HUDEP-2 (cell line): ENCODE data around the gene SPATA18.
"Not testable (repeated sequence)": the region's sequence is repeated elsewhere in the genome, so short reads cannot be mapped to it uniquely, and the experiment has no call there.

Source experiments
- DNase-seq, 76 experiments: peaks; one replicate each; lab custom pipeline; 2025; ENCODE audit not compliant: unreplicated experiment in 76 of 76; lab: John Stamatoyannopoulos, UW

Gene SPATA18

DNA sequence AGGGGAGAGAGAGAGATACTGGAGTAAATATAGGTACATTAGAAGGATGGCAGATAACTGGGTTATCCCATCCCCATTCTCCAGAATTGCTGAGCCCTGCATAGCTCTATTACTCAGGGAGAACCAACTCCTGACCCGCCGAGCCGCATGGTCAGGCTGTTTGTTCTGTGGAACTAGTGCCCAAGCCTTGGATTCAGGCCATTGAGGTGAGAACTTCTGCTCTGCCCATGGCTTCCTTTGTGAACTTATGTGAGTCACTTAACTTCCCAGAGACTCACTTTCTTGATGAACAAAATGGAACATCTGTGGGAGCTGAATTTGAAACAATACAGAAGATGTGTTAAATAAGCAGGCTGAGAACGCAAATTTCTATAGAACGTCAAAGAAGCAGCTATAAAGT, 54.2 kb downstream of the SPATA18 start:
- no peak for DNase-seq

DNA sequence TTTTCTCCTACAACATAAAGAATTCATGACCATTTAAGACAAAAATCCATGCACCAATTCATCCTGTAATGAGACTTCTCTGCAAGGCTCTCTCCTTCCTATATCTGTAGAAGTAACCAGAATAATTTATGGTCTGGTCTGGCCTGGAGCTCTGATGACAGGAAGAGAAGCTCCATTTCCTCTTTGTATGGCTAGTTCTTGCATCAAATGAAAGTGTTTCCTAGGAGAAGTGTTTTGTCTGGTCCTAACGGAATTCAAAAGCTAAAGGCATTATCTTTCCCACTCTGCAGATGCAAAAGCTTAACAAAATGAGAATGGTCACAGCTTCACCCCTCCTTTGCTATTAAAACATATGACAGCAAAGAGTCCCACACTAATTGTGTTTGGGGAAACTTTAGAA, 55.1 kb downstream of the SPATA18 start:
- DNase-seq = no peak

DNA sequence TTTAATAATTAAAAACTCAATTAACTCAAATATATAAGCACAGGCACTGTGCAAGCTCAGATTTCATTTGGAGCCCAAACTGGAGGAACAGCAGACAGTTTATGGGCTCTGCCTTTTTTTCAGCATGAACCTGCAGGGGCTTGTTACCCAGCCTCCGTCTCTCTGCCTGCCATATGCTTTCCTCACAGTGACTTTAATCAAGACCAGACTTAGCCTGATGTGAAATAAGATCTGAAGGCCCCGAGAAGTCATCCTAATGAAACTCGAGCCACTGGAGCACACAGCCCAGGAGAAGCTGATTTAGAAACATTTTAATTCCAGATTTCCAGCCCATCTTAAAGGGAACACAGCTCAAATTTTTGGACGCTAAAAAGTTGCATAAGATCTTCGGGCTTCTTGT, 55.6 kb downstream of the SPATA18 start:
- DNase-seq = no peak

DNA sequence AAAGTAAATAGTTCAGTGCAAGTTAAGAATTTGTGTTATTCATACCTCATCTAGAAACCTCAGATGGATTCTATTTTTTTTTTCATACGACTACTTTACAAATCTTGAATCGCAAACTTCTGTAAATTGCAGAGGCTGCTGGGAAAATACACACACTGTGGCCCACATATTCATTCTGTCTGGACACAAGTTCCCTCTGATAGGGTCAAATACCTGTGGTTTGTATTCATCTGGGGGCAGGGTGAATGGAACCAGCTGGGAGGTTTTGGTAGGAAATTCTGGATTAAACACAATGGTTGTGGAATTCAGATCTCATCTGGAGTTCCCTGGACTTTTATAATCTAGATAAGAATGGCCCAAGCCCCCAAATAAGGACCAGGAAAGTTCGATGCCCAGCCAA, 56.2 kb downstream of the SPATA18 start:
- no peak for DNase-seq

DNA sequence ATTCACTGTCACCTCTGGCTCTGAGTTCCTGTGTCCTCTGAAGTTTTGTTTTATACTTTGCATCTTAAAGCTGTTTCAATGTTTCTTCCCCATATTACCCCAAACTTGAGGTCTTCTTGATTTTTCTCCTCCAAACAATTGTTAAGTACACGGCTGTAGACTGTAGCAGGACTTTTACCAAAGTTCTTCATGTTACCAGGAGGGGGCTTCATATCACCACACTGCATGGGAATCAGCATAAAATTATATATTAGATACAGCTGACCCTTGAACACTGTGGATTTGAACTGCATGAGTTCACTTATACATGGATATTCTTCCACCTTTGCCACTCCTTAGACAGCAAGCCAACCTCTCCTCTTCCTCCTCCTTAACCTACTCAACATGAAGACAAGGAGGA, 56.6 kb downstream of the SPATA18 start:
- no peak for DNase-seq

DNA sequence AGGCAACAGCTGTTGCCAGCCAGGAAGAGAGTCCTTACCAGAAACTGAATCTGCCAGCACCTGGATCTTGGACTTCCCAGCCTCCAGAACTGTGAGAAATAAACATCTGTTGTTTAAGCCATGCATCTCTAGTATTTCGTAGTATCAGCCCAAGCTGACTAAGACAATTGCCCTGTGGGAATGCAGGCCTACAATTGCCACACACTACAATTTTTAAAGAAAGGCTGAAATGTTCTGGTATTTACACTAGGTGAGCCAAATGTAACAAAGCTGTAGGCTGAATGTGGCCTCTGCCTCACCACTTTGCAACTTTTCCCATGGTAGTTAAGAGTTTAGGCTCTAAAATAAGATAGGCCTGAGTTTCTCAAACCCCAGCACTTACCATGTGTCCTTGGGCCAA, 59.1 kb downstream of the SPATA18 start:
- DNase-seq = no peak

DNA sequence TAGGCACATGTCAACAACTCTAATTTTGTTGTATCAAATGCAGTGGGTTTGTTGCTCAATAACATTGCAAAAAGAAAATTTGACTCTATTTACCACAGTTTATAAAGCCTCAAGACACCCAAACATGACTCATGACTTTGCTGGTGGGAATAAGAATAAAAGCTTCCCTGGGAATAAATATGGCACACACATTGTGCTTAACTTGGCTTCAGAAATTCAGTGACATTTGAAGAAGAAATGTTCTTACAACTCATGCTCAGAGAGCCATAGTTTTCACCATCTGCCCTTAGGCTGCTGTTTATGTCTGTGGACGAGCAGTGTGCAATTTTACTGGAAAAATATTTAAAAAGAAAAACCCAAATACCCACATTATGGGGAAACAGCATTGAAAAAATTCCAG, 60.9 kb downstream of the SPATA18 start:
- no peak for DNase-seq

DNA sequence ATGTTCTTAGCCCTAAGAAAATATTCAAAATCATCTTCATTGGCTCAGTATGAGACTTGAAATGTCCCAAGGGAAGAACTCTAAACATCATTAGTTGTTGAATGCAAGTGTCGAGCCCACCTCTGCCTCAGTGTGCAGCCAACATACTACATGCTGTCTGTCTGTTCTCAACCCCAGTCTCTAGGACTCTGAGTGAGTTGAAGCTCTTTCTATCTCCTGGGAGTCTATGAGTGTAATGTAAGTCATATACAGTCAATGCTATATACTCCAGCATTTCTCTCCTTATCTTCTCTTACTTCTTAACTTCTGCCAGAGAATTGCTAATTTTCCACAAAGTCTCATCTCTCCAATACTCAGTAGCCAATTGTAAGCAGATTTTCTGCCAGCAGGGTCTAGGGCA, 61.3 kb downstream of the SPATA18 start:
- no peak for DNase-seq

DNA sequence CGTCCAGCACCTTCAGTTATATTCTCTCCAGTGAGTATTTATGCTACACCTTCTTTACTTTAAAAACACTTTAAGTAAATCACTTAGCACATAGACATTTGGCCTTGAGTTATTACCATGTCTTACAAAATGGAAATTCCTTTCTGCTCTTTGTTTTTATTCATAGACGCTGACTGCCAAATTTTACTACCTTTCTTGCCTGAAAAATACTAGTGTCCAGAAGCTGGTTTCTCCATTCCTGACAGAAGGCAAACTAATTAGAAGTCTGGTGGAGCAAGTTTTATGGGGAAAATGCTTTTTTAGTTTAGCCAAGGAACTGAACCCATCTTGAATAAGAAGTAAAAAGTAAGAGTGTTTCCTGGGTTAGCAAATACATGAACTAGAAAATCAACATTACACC, 65.5 kb downstream of the SPATA18 start:
- DNase-seq = no peak

DNA sequence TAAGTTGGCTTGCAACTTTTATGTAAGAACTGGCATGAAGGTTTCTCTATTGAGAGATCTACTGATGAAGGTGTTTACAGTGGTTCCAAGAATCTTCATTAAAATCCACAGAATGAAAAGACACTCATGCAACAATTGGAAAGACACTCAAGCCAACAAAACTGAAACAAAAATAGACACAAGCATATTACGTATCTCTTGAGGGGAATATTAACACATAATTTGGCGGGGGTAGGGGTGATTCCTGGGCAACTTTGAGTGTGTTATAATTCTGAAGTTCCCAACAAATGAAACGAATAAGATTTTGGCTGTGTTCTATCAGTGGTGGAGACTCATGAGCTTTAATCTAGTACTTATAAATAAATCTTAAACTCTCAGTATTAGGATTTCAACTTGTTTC, 75.1 kb downstream of the SPATA18 start:
- no peak for DNase-seq

DNA sequence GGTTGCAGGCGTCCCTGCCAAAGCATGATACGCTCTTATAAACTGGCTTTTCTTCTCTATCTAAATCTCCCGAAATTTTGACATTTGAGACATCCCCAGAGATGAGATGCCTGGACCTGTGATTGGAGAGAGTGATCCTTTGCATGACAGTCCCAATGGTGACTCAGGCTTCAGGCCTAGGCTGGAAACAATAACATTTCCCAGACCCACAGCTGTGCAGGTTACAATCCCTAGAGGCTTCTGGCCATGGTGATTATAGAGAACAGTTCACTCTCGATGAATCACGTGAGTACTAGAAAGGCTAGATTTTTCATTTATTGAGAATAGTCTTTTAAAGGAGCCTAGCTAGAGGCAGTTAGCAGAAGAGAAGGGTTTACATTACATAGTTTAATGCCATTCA, 75.9 kb downstream of the SPATA18 start:
- no peak for DNase-seq

DNA sequence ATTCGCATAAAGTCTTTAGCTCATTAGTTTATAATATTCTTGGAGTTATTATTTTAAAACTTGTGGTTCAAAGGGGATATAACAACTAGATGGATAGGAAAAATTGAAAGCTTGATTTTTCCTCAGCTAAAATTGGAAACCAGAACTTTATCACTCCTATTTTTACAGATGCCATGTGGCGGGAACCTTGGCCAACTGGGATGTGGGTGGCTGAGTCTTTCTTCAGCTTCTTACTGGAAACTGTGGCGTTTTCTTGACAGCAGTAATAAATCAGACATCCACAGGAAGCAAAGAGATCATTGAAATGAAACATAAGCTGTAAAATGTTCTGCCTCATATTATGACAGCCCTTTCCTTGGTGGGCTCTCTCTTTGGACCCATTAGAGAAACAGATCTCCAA, 84.1 kb downstream of the SPATA18 start:
- no peak for DNase-seq

DNA sequence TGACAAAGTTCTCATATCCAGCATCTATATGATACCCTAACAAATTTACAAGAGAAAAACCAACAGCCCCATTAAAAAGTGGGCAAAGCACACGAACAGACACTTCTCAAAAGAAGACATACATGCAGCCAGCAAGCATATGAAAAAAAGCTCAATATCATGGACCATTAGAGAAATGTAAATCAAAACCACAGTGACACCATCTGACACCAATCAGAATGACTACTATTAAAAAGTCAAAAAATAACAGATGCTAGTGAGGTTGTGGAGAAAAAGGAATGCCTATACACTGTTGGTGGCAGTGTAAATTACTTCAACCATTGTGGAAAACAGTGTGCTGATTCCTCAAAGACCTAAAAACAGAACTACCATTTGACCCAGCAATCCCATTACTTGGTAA, 86.0 kb downstream of the SPATA18 start:
- DNase-seq = not testable (repeated sequence)

DNA sequence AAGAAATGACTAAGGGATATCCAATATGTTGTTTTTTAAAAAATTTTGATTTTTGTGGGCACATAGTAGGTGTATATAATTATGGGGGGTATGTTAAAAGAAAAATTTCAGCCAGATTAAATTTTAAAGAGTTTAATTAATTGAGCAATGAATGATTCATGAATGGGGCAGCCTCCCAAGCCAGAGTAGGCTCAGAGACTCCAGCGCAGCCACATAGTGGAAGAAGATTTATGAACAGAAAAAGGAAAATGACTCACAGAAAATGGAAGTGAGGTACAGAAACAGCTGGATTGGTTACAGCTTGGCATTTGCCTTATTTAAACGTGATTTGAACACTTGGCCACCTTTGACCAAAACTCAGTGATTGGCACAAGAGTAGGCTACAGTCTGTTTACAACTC, 91.7 kb downstream of the SPATA18 start:
- no peak for DNase-seq

DNA sequence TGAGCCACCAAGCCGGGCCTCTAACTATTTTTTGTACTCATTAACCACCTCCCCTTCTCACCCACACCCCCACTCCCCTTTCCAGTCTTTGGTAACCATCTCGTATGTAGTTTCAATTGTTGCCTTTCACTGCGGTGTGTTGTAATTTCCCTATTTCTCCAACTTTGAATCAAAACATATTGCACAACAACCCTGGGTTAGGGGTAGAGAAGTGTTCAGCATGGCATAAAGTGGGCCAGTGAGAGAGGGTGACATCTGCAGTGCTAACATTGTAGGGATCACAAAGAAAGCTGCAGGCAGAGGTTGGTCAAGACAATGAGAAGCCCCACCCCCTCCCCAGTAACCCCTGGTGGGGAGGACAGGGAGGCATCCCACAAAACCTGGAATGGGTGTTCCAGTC, 92.7 kb downstream of the SPATA18 start:
- DNase-seq = no peak

DNA sequence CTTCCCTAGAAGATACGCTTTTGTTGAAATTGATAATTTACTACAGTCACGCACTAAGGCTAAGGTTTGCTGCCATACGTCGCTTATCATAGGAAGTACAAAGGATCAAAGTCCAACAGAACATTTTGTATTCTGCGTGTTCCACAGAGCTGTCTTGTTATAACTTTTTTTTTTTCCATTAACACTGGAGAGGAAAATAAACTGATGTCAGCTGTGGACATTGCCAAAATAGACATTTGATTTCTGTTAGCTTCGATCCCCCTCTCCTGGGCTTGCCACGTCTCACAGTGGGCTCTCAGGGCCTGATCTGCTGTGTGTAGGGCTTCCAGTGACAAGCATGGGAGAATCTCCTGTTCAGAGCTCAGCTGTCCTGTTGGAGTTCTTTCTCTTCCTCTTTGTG, 93.3 kb downstream of the SPATA18 start:
- no peak for DNase-seq
